HCT116 (cell line): ENCODE data around the gene CTSZ. TPM values are rescaled to one million over a fixed set of nuclear protein-coding genes. Genes with fewer than 3 reads are reported as not detected.

ENCODE experiments used
- ATAC-seq: fragments of 200-7000 bp; cut with Tn5 transposase; 2 replicates; pipeline ENCODE4 v1.9.1; 2020; ENCODE audit warnings: mild to moderate bottlenecking, moderate library complexity
- BruUV-seq: library from RNA; stranded (reverse); fragments of 400-500 nt; replicated peaks from 2 replicates; lab custom pipeline; 2021; lab: Mats Ljungman, UMichigan
- CTCF ChIA-PET: fragments of 300-600 bp; sonication (Branson Sonifier 250); formaldehyde crosslinking; loops from one replicate; lab custom pipeline; 2021; ENCODE audit warnings: antibody characterized with exemption; lab: Charles Lee
- POLR2A ChIA-PET: fragments of 300-600, 350-600 bp; sonication (Branson Sonifier 250); formaldehyde crosslinking; loops from one replicate; lab custom pipeline; 2021; ENCODE audit warnings: antibody characterized with exemption; lab: Charles Lee
- RAD21 ChIA-PET, 2 experiments: fragments of 300-600 bp; sonication (Branson Sonifier 250); formaldehyde crosslinking; loops; one replicate each; lab custom pipeline; 2023; ENCODE audit warnings: low total read pairs in 2 of 2; ENCODE audit not compliant: uncharacterized antibody in 2 of 2, unreplicated experiment in 2 of 2, low non-redundant PET in 1 of 2; lab: Charles Lee
- DNase-seq: peaks from one replicate; pipeline ENCODE4 v3.0.0-alpha.2; 2010; ENCODE audit warnings: low read depth, low spot score
- H2AFZ ChIP-seq: fragments of 200-600 bp; shearing (Covaris generic), sonication (generic); 2 replicates; pipeline ENCODE4 v1.6.1; 2017; ENCODE audit warnings: low read depth, mixed run types, mixed read lengths, antibody characterized with exemption, low read length; ENCODE audit not compliant: poor library complexity, severe bottlenecking
- H3K27ac ChIP-seq: 2 replicates; pipeline ENCODE4 v1.5.1; 2012; ENCODE audit warnings: low read depth, low read length
- H3K27me3 ChIP-seq: fragments of 200-600 bp; sonication (generic); 2 replicates; pipeline ENCODE4 v1.6.1; 2016; ENCODE audit warnings: mixed run types, low read length, mixed read lengths; ENCODE audit not compliant: insufficient read depth
- H3K36me3 ChIP-seq, 2 experiments: fragments of 200-500 bp in 1 of 2; fragments of 200-600 bp in 1 of 2; sonication (Bioruptor generic) in 1 of 2; sonication (generic) in 1 of 2; 2 replicates each; pipeline versions ENCODE4 v1.5.1 to v1.6.1; 2014 to 2016; ENCODE audit warnings: low read length in 2 of 2, inconsistent platforms in 1 of 2, mixed read lengths in 1 of 2, mixed run types in 1 of 2; ENCODE audit not compliant: insufficient read depth in 2 of 2, control insufficient read depth in 1 of 2
- H3K4me1 ChIP-seq, 2 experiments: fragments of 200-600 bp in 1 of 2; sonication (generic) in 1 of 2; 2 replicates each; pipeline versions ENCODE4 v1.5.1 to v1.6.1; 2012 to 2017; ENCODE audit warnings: low read length in 2 of 2, inconsistent platforms in 1 of 2, mild to moderate bottlenecking in 1 of 2, mixed read lengths in 1 of 2, mixed run types in 1 of 2, moderate library complexity in 1 of 2; ENCODE audit not compliant: insufficient read depth in 2 of 2, control insufficient read depth in 1 of 2
- H3K4me2 ChIP-seq: fragments of 200-600 bp; sonication (generic); 2 replicates; pipeline ENCODE4 v1.6.1; 2017; ENCODE audit warnings: mixed run types, low read length, mixed read lengths
- H3K4me3 ChIP-seq, 2 experiments: fragments of 200-600 bp in 1 of 2; sonication (generic) in 1 of 2; replicated peaks in 1 of 2; 2 replicates each; pipeline ENCODE4 v1.5.1; 2011 to 2016; ENCODE audit warnings: low read length in 2 of 2, control low read depth in 1 of 2, low read depth in 1 of 2, mild to moderate bottlenecking in 1 of 2, mixed read lengths in 1 of 2, mixed run types in 1 of 2
- H3K79me2 ChIP-seq: fragments of 200-600 bp; sonication (generic); 2 replicates; pipeline ENCODE4 v1.6.1; 2017; ENCODE audit warnings: mild to moderate bottlenecking, mixed run types, low read length, moderate library complexity, mixed read lengths; ENCODE audit not compliant: insufficient read depth
- H3K9ac ChIP-seq: fragments of 200-600 bp; sonication (generic); 2 replicates; pipeline ENCODE4 v1.6.1; 2016; ENCODE audit warnings: low read length, mixed read lengths
- H3K9me2 ChIP-seq: fragments of 200-600 bp; sonication (generic), shearing (Covaris generic); 2 replicates; pipeline ENCODE4 v1.6.1; 2017; ENCODE audit warnings: mixed run types, mild to moderate bottlenecking, moderate library complexity; ENCODE audit not compliant: insufficient read depth
- H3K9me3 ChIP-seq, 2 experiments: fragments of 200-500 bp in 1 of 2; fragments of 200-600 bp in 1 of 2; sonication (Bioruptor generic) in 1 of 2; sonication (generic) in 1 of 2; 2 replicates each; pipeline ENCODE4 v1.6.1; 2014 to 2017; ENCODE audit warnings: low read length in 2 of 2, mixed read lengths in 2 of 2, inconsistent platforms in 1 of 2, low read depth in 1 of 2, mild to moderate bottlenecking in 1 of 2, mixed run types in 1 of 2, moderate library complexity in 1 of 2; ENCODE audit not compliant: control insufficient read depth in 1 of 2, insufficient read depth in 1 of 2
- H4K20me1 ChIP-seq: fragments of 200-600 bp; sonication (generic), shearing (Covaris generic); 2 replicates; pipeline ENCODE4 v1.6.1; 2017; ENCODE audit warnings: mixed run types, mild to moderate bottlenecking, moderate library complexity; ENCODE audit not compliant: insufficient read depth
- EGR1 ChIP-seq: IDR thresholded peaks from 2 replicates; pipeline ENCODE4 v1.6.1; 2012; ENCODE audit warnings: low read depth
- ELF1 ChIP-seq: IDR thresholded peaks from 2 replicates; pipeline ENCODE4 v1.6.1; 2012; ENCODE audit warnings: low read depth, borderline replicate concordance
- FOSL1 ChIP-seq: IDR thresholded peaks from 2 replicates; pipeline ENCODE4 v1.6.1; 2012; ENCODE audit warnings: low read depth
- MAX ChIP-seq: IDR thresholded peaks from 2 replicates; pipeline ENCODE4 v1.6.1; 2012
- POLR2A ChIP-seq: IDR thresholded peaks from 2 replicates; pipeline ENCODE4 v1.7.0; 2011; ENCODE audit warnings: borderline replicate concordance; ENCODE audit not compliant: insufficient read depth, insufficient read length; ENCODE audit errors: extremely low read depth
- POLR2AphosphoS5 ChIP-seq: IDR thresholded peaks from 2 replicates; pipeline ENCODE4 v1.6.1; 2011; ENCODE audit warnings: mild to moderate bottlenecking, low read depth, low read length, moderate library complexity
- SP1 ChIP-seq: IDR thresholded peaks from 2 replicates; pipeline ENCODE4 v1.6.1; 2012; ENCODE audit warnings: low read depth
- TCF7L2 ChIP-seq: IDR thresholded peaks from 2 replicates; pipeline ENCODE4 v1.7.0; 2011; ENCODE audit warnings: borderline replicate concordance, inconsistent platforms; ENCODE audit not compliant: insufficient read depth, insufficient read length; ENCODE audit errors: extremely low read depth
- ZBTB33 ChIP-seq: IDR thresholded peaks from 2 replicates; pipeline ENCODE4 v1.6.1; 2011; ENCODE audit warnings: mild to moderate bottlenecking, low read length, moderate library complexity; ENCODE audit not compliant: insufficient replicate concordance; ENCODE audit errors: extremely low read depth
- ZNF274 ChIP-seq: fragments of 200-500 bp; sonication (Bioruptor generic); IDR thresholded peaks from 2 replicates; pipeline ENCODE4 v1.6.1; 2014; ENCODE audit warnings: mild to moderate bottlenecking, low read depth, low read length, inconsistent platforms
- intact Hi-C: fragments of 100-400 bp; cut with micrococcal nuclease; formaldehyde crosslinking; loops from 2 replicates; pipeline ENCODE4 v1.10.0; 2022
- total RNA-seq: library from RNA; stranded (reverse); gene quantifications from one replicate; pipeline ENCODE4 v1.2.1, GENCODE V29; 2021; ENCODE audit not compliant: unreplicated experiment

The CTSZ gene
- total RNA-seq, 1 experiment from 2014 or later, result 100 TPM

- Histone ChIP-seq H3K27ac (no peak overlapping the region), H3K4me2 (no peak overlapping the region), H3K27me3 (no peaks in the 10 kb centered on the region), H2AFZ (no peak overlapping the region), H3K36me3 (peaks cover 34 to 62% of the 10 kb centered on the region in 2 experiments), H3K4me3 (no peak overlapping the region), H3K79me2 (peaks cover 75% of the 10 kb centered on the region), H3K4me1 (peaks cover 5 to 14% of the 10 kb centered on the region in 2 experiments), H3K9ac (no peak overlapping the region), H4K20me1 (peaks cover 30% of the 10 kb centered on the region; the same call in 1 of the 2 replicates), H3K9me2 (no peaks in the 10 kb centered on the region)
- ChIA-PET CTCF (no interaction called here), POLR2A (no interaction called here), RAD21 (no interaction called here)
- no peak for ATAC-seq
- no TSS peak for BruUV-seq
- intact Hi-C loops, result no loop called here
- no peak for DNase-seq
- TF ChIP-seq EGR1, result no peak
- TF ChIP-seq, all 23 proteins: peak for 0
- H3K9me3 ChIP-seq, result no peaks in the 10 kb centered on the region
These were observed 20.8 kb upstream of the CTSZ start for GRCh38 chr20:59027741-59028320.

GRCh38 chr20:59026904-59027740 lies 20.1 kb upstream of the CTSZ start:
- Histone ChIP-seq H3K9ac (no peak overlapping the region), H3K79me2 (peaks cover 75% of the 10 kb centered on the region), H2AFZ (no peak overlapping the region), H3K9me3 (no peaks in the 10 kb centered on the region), H3K4me3 (no peak overlapping the region), H3K9me2 (no peaks in the 10 kb centered on the region)
- intact Hi-C loops, result no loop called here
- ChIA-PET POLR2A (no interaction called here), RAD21 (no interaction called here)
- TF ChIP-seq ELF1 (no peak), POLR2A (no peak), POLR2AphosphoS5 (no peak), SP1 (no peak), FOSL1 (no peak), MAX (no peak), EGR1 (no peak), ZBTB33 (no peak), TCF7L2 (no peak), ZNF274 (no peak)
- TF ChIP-seq, all 23 proteins: peak for 0
- CTCF ChIA-PET, result no interaction called here
- BruUV-seq, result no TSS peak
- DNase-seq (no peak), ATAC-seq (no peak)
- no peak overlapping the region for H3K4me2 ChIP-seq
- H3K27ac ChIP-seq, result no peak overlapping the region
- H3K4me1 ChIP-seq, result peaks cover 5 to 10% of the 10 kb centered on the region in 2 experiments
- H3K36me3 ChIP-seq, result peaks cover 37 to 67% of the 10 kb centered on the region in 2 experiments
- H4K20me1 ChIP-seq, result peaks cover 30% of the 10 kb centered on the region; the same call in 1 of the 2 replicates
- no peaks in the 10 kb centered on the region for H3K27me3 ChIP-seq
